HepG2 (cell line): ENCODE results near the gene SSR2. TPM values are rescaled to one million over a fixed set of nuclear protein-coding genes. Genes with fewer than 3 reads are reported as not detected.

Experiments
- AHR ChIP-seq: IDR thresholded peaks from 2 replicates; pipeline ENCODE4 v1.6.1; 2018; ENCODE audit warnings: missing genetic modification reagents, missing compliant biosample characterization
- NAIF1 ChIP-seq: sonication (generic); formaldehyde crosslinking; IDR thresholded peaks from 2 replicates; pipeline ENCODE4 v1.5.0; 2020; ENCODE audit warnings: mild to moderate bottlenecking, missing genetic modification reagents, borderline replicate concordance
- RFXAP ChIP-seq: sonication (generic); formaldehyde crosslinking; IDR thresholded peaks from 2 replicates; pipeline ENCODE4 v1.4.0; 2020; ENCODE audit warnings: missing genetic modification reagents, borderline replicate concordance
- ZBTB3 ChIP-seq: sonication (generic); formaldehyde crosslinking; IDR thresholded peaks from 2 replicates; pipeline ENCODE4 v1.4.0; 2020; ENCODE audit warnings: low read depth, mild to moderate bottlenecking, moderate library complexity, missing genetic modification reagents, borderline replicate concordance
- ZC3H13 ChIP-seq: sonication (generic); formaldehyde crosslinking; IDR thresholded peaks from 2 replicates; pipeline ENCODE4 v1.8.1; 2023; ENCODE audit warnings: mild to moderate bottlenecking, missing genetic modification reagents, moderate library complexity
- ZKSCAN1 ChIP-seq: fragments of 150-350 bp; IDR thresholded peaks from 2 replicates; pipeline ENCODE4 v1.6.1; 2014; ENCODE audit warnings: low read length
- ZNF20 ChIP-seq: sonication (generic); formaldehyde crosslinking; IDR thresholded peaks from 2 replicates; pipeline ENCODE4 v1.4.0; 2020; ENCODE audit warnings: mild to moderate bottlenecking, moderate library complexity, missing genetic modification reagents
- ZNF256 ChIP-seq: sonication (generic); formaldehyde crosslinking; conservative IDR thresholded peaks from 2 replicates; pipeline ENCODE4 v1.4.0; 2020; ENCODE audit warnings: missing genetic modification reagents
- ZNF430 ChIP-seq: sonication (generic); formaldehyde crosslinking; IDR thresholded peaks from 2 replicates; pipeline ENCODE4 v1.9.0; 2021; ENCODE audit warnings: mild to moderate bottlenecking, missing genetic modification reagents
- polyA plus RNA-seq, 8 experiments: library from polyadenylated mRNA; depleted of rRNA in 3 of 8; stranded (reverse) in 7 of 8; unstranded in 1 of 8; fragments of >200 nt; fragmentation: Illumina TruSeq in 4 of 8; extraction: Trizol in 4 of 8; gene quantifications; 2 replicates each; pipeline versions ENCODE4 v1.2.1 to v1.2.3, GENCODE V29; 2011 to 2016; ENCODE audit warnings: low read depth in 4 of 8, missing spikeins in 1 of 8, mixed read lengths in 1 of 8; ENCODE audit not compliant: insufficient read depth in 1 of 8
- total RNA-seq, 5 experiments: library from RNA; depleted of rRNA; stranded (reverse); fragments of >200 nt; fragmentation: Illumina TruSeq; extraction: Trizol; gene quantifications; 2 replicates each; pipeline ENCODE4 v1.2.3, GENCODE V29; 2016; ENCODE audit warnings: low read depth in 1 of 5
- TF ChIP-seq, protein P1 (sequence below): IDR thresholded peaks from 2 replicates; pipeline ENCODE4 v1.6.1; 2016; ENCODE audit warnings: low read depth
- TF ChIP-seq, protein P2 (sequence below): fragments of 450-650 bp; IDR thresholded peaks from 2 replicates; pipeline ENCODE4 v1.6.1; 2017; ENCODE audit warnings: mild to moderate bottlenecking
- TF ChIP-seq, protein P3 (sequence below): sonication (generic); formaldehyde crosslinking; IDR thresholded peaks from 2 replicates; pipeline ENCODE4 v1.4.0; 2020; ENCODE audit warnings: mild to moderate bottlenecking, missing genetic modification reagents
- TF ChIP-seq, protein P4 (sequence below): sonication (generic); formaldehyde crosslinking; IDR thresholded peaks from 2 replicates; pipeline ENCODE4 v1.8.0; 2022; ENCODE audit warnings: mild to moderate bottlenecking, missing genetic modification reagents; ENCODE audit not compliant: insufficient replicate concordance

SSR2 gene
- total and polyA plus RNA-seq, 2 of the 13 experiments (the other 11 are each of a cell fraction or from before 2014, with no cell fraction given), result 284 to 461 TPM

DNA sequence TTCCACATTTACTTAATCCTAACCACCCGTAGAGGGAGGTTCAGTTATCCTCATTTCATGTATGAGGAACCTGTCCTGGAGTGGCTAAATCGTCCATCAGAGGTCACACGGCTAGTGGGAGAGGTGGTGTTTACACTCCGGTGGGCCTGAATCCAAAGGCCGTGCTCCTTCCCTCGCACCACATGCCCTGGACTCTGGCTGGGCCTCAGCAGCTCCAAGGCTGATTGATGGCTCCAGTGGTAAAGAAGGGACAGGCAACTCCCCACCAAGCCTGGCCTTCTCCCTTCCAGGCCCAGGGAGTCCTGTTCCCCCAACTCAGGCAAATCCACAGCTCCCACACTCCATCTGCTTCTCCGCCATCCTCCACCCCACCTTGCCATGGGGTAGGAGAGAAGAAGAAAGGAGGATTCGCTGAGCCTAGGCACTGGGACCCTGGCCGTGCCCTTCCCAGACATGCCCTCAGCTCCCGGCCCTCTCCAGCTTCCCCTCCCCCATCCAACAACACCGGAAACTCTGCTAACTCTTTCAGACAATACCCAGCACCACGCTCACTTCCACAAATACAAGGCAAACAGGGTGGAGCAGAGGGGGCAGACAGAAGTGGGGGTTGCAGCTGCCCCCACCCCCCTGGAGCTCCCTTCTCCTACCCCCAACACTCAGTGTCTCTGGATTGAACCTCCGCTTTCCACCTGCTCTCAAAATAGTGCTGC, 53.3 kb downstream of the SSR2 start (continued):
- no peak for TF ChIP-seq ZC3H13 (CRISPR knock-in tag)
- no peak for TF ChIP-seq AHR
- no peak for TF ChIP-seq ZNF20
- TF ChIP-seq ZBTB3 (CRISPR knock-in tag), result no peak; the same call in 1 of the 2 replicates
- TF ChIP-seq, protein P1, sequence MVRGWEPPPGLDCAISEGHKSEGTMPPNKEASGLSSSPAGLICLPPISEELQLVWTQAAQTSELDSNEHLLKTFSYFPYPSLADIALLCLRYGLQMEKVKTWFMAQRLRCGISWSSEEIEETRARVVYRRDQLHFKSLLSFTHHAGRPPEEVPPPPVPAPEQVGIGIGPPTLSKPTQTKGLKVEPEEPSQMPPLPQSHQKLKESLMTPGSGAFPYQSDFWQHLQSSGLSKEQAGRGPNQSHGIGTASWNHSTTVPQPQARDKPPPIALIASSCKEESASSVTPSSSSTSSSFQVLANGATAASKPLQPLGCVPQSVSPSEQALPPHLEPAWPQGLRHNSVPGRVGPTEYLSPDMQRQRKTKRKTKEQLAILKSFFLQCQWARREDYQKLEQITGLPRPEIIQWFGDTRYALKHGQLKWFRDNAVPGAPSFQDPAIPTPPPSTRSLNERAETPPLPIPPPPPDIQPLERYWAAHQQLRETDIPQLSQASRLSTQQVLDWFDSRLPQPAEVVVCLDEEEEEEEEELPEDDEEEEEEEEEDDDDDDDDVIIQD (CRISPR knock-in tag), result no peak
- TF ChIP-seq, protein P2, sequence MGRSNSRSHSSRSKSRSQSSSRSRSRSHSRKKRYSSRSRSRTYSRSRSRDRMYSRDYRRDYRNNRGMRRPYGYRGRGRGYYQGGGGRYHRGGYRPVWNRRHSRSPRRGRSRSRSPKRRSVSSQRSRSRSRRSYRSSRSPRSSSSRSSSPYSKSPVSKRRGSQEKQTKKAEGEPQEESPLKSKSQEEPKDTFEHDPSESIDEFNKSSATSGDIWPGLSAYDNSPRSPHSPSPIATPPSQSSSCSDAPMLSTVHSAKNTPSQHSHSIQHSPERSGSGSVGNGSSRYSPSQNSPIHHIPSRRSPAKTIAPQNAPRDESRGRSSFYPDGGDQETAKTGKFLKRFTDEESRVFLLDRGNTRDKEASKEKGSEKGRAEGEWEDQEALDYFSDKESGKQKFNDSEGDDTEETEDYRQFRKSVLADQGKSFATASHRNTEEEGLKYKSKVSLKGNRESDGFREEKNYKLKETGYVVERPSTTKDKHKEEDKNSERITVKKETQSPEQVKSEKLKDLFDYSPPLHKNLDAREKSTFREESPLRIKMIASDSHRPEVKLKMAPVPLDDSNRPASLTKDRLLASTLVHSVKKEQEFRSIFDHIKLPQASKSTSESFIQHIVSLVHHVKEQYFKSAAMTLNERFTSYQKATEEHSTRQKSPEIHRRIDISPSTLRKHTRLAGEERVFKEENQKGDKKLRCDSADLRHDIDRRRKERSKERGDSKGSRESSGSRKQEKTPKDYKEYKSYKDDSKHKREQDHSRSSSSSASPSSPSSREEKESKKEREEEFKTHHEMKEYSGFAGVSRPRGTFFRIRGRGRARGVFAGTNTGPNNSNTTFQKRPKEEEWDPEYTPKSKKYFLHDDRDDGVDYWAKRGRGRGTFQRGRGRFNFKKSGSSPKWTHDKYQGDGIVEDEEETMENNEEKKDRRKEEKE, result no peak
- TF ChIP-seq, protein P3, sequence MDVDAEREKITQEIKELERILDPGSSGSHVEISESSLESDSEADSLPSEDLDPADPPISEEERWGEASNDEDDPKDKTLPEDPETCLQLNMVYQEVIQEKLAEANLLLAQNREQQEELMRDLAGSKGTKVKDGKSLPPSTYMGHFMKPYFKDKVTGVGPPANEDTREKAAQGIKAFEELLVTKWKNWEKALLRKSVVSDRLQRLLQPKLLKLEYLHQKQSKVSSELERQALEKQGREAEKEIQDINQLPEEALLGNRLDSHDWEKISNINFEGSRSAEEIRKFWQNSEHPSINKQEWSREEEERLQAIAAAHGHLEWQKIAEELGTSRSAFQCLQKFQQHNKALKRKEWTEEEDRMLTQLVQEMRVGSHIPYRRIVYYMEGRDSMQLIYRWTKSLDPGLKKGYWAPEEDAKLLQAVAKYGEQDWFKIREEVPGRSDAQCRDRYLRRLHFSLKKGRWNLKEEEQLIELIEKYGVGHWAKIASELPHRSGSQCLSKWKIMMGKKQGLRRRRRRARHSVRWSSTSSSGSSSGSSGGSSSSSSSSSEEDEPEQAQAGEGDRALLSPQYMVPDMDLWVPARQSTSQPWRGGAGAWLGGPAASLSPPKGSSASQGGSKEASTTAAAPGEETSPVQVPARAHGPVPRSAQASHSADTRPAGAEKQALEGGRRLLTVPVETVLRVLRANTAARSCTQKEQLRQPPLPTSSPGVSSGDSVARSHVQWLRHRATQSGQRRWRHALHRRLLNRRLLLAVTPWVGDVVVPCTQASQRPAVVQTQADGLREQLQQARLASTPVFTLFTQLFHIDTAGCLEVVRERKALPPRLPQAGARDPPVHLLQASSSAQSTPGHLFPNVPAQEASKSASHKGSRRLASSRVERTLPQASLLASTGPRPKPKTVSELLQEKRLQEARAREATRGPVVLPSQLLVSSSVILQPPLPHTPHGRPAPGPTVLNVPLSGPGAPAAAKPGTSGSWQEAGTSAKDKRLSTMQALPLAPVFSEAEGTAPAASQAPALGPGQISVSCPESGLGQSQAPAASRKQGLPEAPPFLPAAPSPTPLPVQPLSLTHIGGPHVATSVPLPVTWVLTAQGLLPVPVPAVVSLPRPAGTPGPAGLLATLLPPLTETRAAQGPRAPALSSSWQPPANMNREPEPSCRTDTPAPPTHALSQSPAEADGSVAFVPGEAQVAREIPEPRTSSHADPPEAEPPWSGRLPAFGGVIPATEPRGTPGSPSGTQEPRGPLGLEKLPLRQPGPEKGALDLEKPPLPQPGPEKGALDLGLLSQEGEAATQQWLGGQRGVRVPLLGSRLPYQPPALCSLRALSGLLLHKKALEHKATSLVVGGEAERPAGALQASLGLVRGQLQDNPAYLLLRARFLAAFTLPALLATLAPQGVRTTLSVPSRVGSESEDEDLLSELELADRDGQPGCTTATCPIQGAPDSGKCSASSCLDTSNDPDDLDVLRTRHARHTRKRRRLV, result no peak
- no peak for TF ChIP-seq ZKSCAN1
- TF ChIP-seq ZNF256, result no peak; the same call in 1 of the 2 replicates
- TF ChIP-seq, protein P4, sequence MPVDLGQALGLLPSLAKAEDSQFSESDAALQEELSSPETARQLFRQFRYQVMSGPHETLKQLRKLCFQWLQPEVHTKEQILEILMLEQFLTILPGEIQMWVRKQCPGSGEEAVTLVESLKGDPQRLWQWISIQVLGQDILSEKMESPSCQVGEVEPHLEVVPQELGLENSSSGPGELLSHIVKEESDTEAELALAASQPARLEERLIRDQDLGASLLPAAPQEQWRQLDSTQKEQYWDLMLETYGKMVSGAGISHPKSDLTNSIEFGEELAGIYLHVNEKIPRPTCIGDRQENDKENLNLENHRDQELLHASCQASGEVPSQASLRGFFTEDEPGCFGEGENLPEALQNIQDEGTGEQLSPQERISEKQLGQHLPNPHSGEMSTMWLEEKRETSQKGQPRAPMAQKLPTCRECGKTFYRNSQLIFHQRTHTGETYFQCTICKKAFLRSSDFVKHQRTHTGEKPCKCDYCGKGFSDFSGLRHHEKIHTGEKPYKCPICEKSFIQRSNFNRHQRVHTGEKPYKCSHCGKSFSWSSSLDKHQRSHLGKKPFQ (CRISPR knock-in tag), result peak; percentile 50
- TF ChIP-seq ZNF430, result peak; percentile 58; the same call in 1 of the 2 replicates
- no peak for TF ChIP-seq NAIF1 (CRISPR knock-in tag)
- no peak; the same call in 1 of the 2 replicates for TF ChIP-seq RFXAP (CRISPR knock-in tag)
